Measurements from ENCODE around the gene ABCC3.

ABCC3 gene

GRCh38 chr17:50683434-50684287 lies 49.0 kb downstream of the ABCC3 start:
- ChIA-PET POLR2A (interaction anchor here (1.5 to 1.6 kb wide), 2 partner anchors 23 to 142 kb away, joined by 3 to 4 read pairs; no protein-coding TSS in a partner anchor), CTCF (interaction anchor here (0.7 kb wide), 1 partner anchor 21 kb away, joined by 3 read pairs; no protein-coding TSS in a partner anchor)
- no peak for TF ChIP-seq TARDBP (IDR thresholded peaks at IDR 0.05)
- no peak for TF ChIP-seq ARNT (IDR thresholded peaks at IDR 0.05)
- TF ChIP-seq HDGF (IDR thresholded peaks at IDR 0.05; ENCODE audit: borderline replicate concordance) = no peak
- no peak for TF ChIP-seq SUZ12 (IDR thresholded peaks at IDR 0.05)
- TF ChIP-seq FOXK2 (IDR thresholded peaks at IDR 0.05) = no peak
- TF ChIP-seq L3MBTL2 (conservative IDR thresholded peaks at IDR 0.05) = no peak
- no peak for TF ChIP-seq SP1 (IDR thresholded peaks at IDR 0.05)
- TF ChIP-seq BHLHE40 (IDR thresholded peaks at IDR 0.05; ENCODE audit: borderline replicate concordance) = no peak
- no peak for TF ChIP-seq FOXM1 (IDR thresholded peaks at IDR 0.05; ENCODE audit: borderline replicate concordance)
- TF ChIP-seq FOXA1 (IDR thresholded peaks at IDR 0.05) = no peak
- TF ChIP-seq ZNF384 (IDR thresholded peaks at IDR 0.05) = no peak
- no peak for TF ChIP-seq ELF4 (IDR thresholded peaks at IDR 0.05)
- TF ChIP-seq LEF1 (IDR thresholded peaks at IDR 0.05; ENCODE audit: borderline replicate concordance) = no peak
- TF ChIP-seq CTBP1 (IDR thresholded peaks at IDR 0.05; ENCODE audit: borderline replicate concordance) = no peak
- TF ChIP-seq NFRKB (IDR thresholded peaks at IDR 0.05) = no peak
- TF ChIP-seq PKNOX1 (IDR thresholded peaks at IDR 0.05) = no peak
- no peak for DNase-seq (ENCODE audit: extremely low spot score)

- TF ChIP-seq CTBP1 (IDR thresholded peaks at IDR 0.05; ENCODE audit: borderline replicate concordance) = no peak
- TF ChIP-seq LEF1 (IDR thresholded peaks at IDR 0.05; ENCODE audit: borderline replicate concordance) = no peak
- no peak for TF ChIP-seq FOXK2 (IDR thresholded peaks at IDR 0.05)
- no peak for TF ChIP-seq FOXM1 (IDR thresholded peaks at IDR 0.05; ENCODE audit: borderline replicate concordance)
- no peak for TF ChIP-seq PKNOX1 (IDR thresholded peaks at IDR 0.05)
- TF ChIP-seq ARNT (IDR thresholded peaks at IDR 0.05) = no peak
- TF ChIP-seq SP1 (IDR thresholded peaks at IDR 0.05) = no peak
- TF ChIP-seq HDGF (IDR thresholded peaks at IDR 0.05; ENCODE audit: borderline replicate concordance) = no peak
- no peak for TF ChIP-seq FOXA1 (IDR thresholded peaks at IDR 0.05)
- TF ChIP-seq BHLHE40 (IDR thresholded peaks at IDR 0.05; ENCODE audit: borderline replicate concordance) = no peak
- no peak for TF ChIP-seq TARDBP (IDR thresholded peaks at IDR 0.05)
- no peak for DNase-seq (ENCODE audit: extremely low spot score)
- ChIA-PET CTCF (interaction anchor here (0.7 kb wide), 2 partner anchors 21 to 200 kb away, joined by 3 read pairs; no protein-coding TSS in a partner anchor), POLR2A (interaction anchor here (1.0 to 1.6 kb wide), 3 partner anchors 11 to 142 kb away, joined by 3 to 4 read pairs (median 3); no protein-coding TSS in a partner anchor)
Observed at GRCh38 chr17:50684288-50684611, 49.6 kb downstream of the ABCC3 start.

- POLR2A ChIA-PET = interaction anchor here (1.0 to 1.6 kb wide), 4 partner anchors 11 to 143 kb away, joined by 3 to 4 read pairs (median 3); no protein-coding TSS in a partner anchor
- CTCF ChIA-PET = interaction anchor here (0.7 to 1.3 kb wide), 4 partner anchors 10 to 201 kb away, joined by 3 to 6 read pairs (median 3); no protein-coding TSS in a partner anchor
- no peak for DNase-seq (ENCODE audit: extremely low spot score)
- TF ChIP-seq ARNT (IDR thresholded peaks at IDR 0.05) (no peak), FOXK2 (IDR thresholded peaks at IDR 0.05) (no peak), L3MBTL2 (conservative IDR thresholded peaks at IDR 0.05) (no peak), SP1 (IDR thresholded peaks at IDR 0.05) (no peak), LEF1 (IDR thresholded peaks at IDR 0.05; ENCODE audit: borderline replicate concordance) (no peak), FOXM1 (IDR thresholded peaks at IDR 0.05; ENCODE audit: borderline replicate concordance) (no peak), HDGF (IDR thresholded peaks at IDR 0.05; ENCODE audit: borderline replicate concordance) (no peak)
Observed at GRCh38 chr17:50684612-50685333, 50.1 kb downstream of the ABCC3 start.

- ChIA-PET CTCF (interaction anchor here (1.1 to 1.3 kb wide), 3 partner anchors 10 to 134 kb away, joined by 3 to 6 read pairs (median 3); no protein-coding TSS in a partner anchor), POLR2A (interaction anchor here (1.1 to 1.5 kb wide), 2 partner anchors 21 to 77 kb away, joined by 3 to 4 read pairs; no protein-coding TSS in a partner anchor)
Observed at GRCh38 chr17:50685334-50685665, 50.6 kb downstream of the ABCC3 start.

GRCh38 chr17:50685691-50686493 lies 51.2 kb downstream of the ABCC3 start:
- DNase-seq (ENCODE audit: extremely low spot score) = no peak
- ChIA-PET CTCF (interaction anchor here (1.1 to 1.3 kb wide), 3 partner anchors 9 to 135 kb away, joined by 3 to 6 read pairs (median 3); no protein-coding TSS in a partner anchor), POLR2A (interaction anchor here (1.1 kb wide), 1 partner anchor 77 kb away, joined by 3 read pairs; no protein-coding TSS in a partner anchor)
- TF ChIP-seq HDGF (IDR thresholded peaks at IDR 0.05; ENCODE audit: borderline replicate concordance) (no peak), NFRKB (IDR thresholded peaks at IDR 0.05) (no peak), FOXA1 (IDR thresholded peaks at IDR 0.05) (no peak), FOXM1 (IDR thresholded peaks at IDR 0.05; ENCODE audit: borderline replicate concordance) (no peak), BHLHE40 (IDR thresholded peaks at IDR 0.05; ENCODE audit: borderline replicate concordance) (no peak), LEF1 (IDR thresholded peaks at IDR 0.05; ENCODE audit: borderline replicate concordance) (no peak), PKNOX1 (IDR thresholded peaks at IDR 0.05) (no peak)

More at GRCh38 chr17:50685334-50685665, 50.6 kb downstream of the ABCC3 start:
- TF ChIP-seq FOXK2 (IDR thresholded peaks at IDR 0.05) (no peak), BHLHE40 (IDR thresholded peaks at IDR 0.05; ENCODE audit: borderline replicate concordance) (no peak), FOXA1 (IDR thresholded peaks at IDR 0.05) (no peak), ARNT (IDR thresholded peaks at IDR 0.05) (no peak)
- no peak for DNase-seq (ENCODE audit: extremely low spot score)

Measured in HEK293T (cell line).